Testis (tissue), 2 donors: Measurements from ENCODE around the gene PPY.

Source experiments
- CTCF ChIP-seq, 3 experiments: fragments of 450-650 bp in 2 of 3; fragments of 200-600 bp in 1 of 3; sonication (generic) in 1 of 3; IDR thresholded peaks; one replicate each; pipeline ENCODE4 v1.5.1; 2016 to 2019; ENCODE audit warnings: antibody characterized with exemption in 3 of 3, mild to moderate bottlenecking in 2 of 3, moderate library complexity in 1 of 3
- POLR2A ChIP-seq: fragments of 450-650 bp; IDR thresholded peaks from one replicate; pipeline ENCODE4 v1.6.1; 2017; ENCODE audit warnings: antibody characterized with exemption, mild to moderate bottlenecking, moderate library complexity

GRCh38 chr17:43967251-43967875, 25.1 kb upstream of the PPY start:
- no peak for TF ChIP-seq POLR2A
- TF ChIP-seq CTCF (IDR thresholded peaks at IDR 0.05), result no peak
